Neural cell (in vitro differentiated cells): ENCODE data around the gene NPHP4. TPM values are rescaled to one million over a fixed set of nuclear protein-coding genes. Genes with fewer than 3 reads are reported as not detected.

ENCODE experiments used
- H2AFZ ChIP-seq: fragments of 200-600, 300-800 bp; sonication (generic), shearing (Covaris generic); 2 replicates; pipeline ENCODE4 v1.6.0; 2014; ENCODE audit warnings: low read depth, mild to moderate bottlenecking, antibody characterized with exemption, low read length, moderate library complexity
- H3F3A ChIP-seq: fragments of 200-600 bp; shearing (Covaris generic); 2 replicates; pipeline ENCODE4 v1.6.1; 2016; ENCODE audit warnings: mild to moderate bottlenecking, moderate library complexity, mixed read lengths, antibody characterized with exemption, low read length; ENCODE audit not compliant: insufficient read depth, poor library complexity, severe bottlenecking
- H3K27ac ChIP-seq: fragments of 200-600, 300-800 bp; sonication (generic), shearing (Covaris generic); 2 replicates; pipeline ENCODE4 v1.5.1; 2014; ENCODE audit warnings: mild to moderate bottlenecking, low read length, moderate library complexity
- H3K27me3 ChIP-seq: fragments of 300-800, 200-600 bp; sonication (generic), shearing (Covaris generic); 2 replicates; pipeline ENCODE4 v1.6.0; 2014; ENCODE audit warnings: mild to moderate bottlenecking, low read depth, low read length, moderate library complexity; ENCODE audit not compliant: insufficient read depth
- H3K36me3 ChIP-seq: fragments of 300-800, 200-600 bp; sonication (generic), shearing (Covaris generic); 2 replicates; pipeline ENCODE4 v1.5.1; 2014; ENCODE audit warnings: mild to moderate bottlenecking, antibody characterized with exemption, low read length, moderate library complexity; ENCODE audit not compliant: insufficient read depth
- H3K4me2 ChIP-seq: fragments of 300-800, 200-600 bp; sonication (generic), shearing (Covaris generic); 2 replicates; pipeline ENCODE4 v1.6.0; 2014; ENCODE audit warnings: mild to moderate bottlenecking, low read length
- H3K4me3 ChIP-seq: fragments of 300-800, 200-600 bp; sonication (generic), shearing (Covaris generic); 2 replicates; pipeline ENCODE4 v1.5.1; 2014; ENCODE audit warnings: mild to moderate bottlenecking, low read length, moderate library complexity
- H3K79me2 ChIP-seq: fragments of 200-600 bp; shearing (Covaris generic); replicated peaks from 2 replicates; pipeline ENCODE4 v1.6.0; 2014; ENCODE audit warnings: mild to moderate bottlenecking, low read length, moderate library complexity; ENCODE audit not compliant: insufficient read depth
- H3K9ac ChIP-seq: fragments of 300-800, 200-600 bp; sonication (generic), shearing (Covaris generic); 2 replicates; pipeline ENCODE4 v1.6.1; 2016; ENCODE audit warnings: mild to moderate bottlenecking, low read length, mixed read lengths
- H3K9me2 ChIP-seq: fragments of 200-600 bp; shearing (Covaris generic); 2 replicates; pipeline ENCODE4 v1.6.1; 2016; ENCODE audit warnings: mild to moderate bottlenecking, low read length, mixed read lengths; ENCODE audit not compliant: insufficient read depth
- H3K9me3 ChIP-seq: fragments of 200-600, 300-800 bp; sonication (generic), shearing (Covaris generic); 2 replicates; pipeline ENCODE4 v1.6.1; 2016; ENCODE audit warnings: mild to moderate bottlenecking, mixed run types, low read length, moderate library complexity, mixed read lengths
- H4K20me1 ChIP-seq: fragments of 200-600 bp; shearing (Covaris generic); 2 replicates; pipeline ENCODE4 v1.6.1; 2016; ENCODE audit warnings: mild to moderate bottlenecking, mixed run types; ENCODE audit not compliant: insufficient read depth
- EP300 ChIP-seq: fragments of 450-650 bp; conservative IDR thresholded peaks from 2 replicates; pipeline ENCODE4 v1.6.1; 2014; ENCODE audit warnings: antibody characterized with exemption, mild to moderate bottlenecking, moderate library complexity; ENCODE audit not compliant: poor library complexity, severe bottlenecking
- EZH2 ChIP-seq: fragments of 200-600, 300-800 bp; shearing (Covaris generic), sonication (generic); IDR thresholded peaks from 2 replicates; pipeline ENCODE4 v1.6.1; 2014; ENCODE audit warnings: antibody characterized with exemption, low read length, borderline replicate concordance, mild to moderate bottlenecking; ENCODE audit not compliant: insufficient read depth, poor library complexity, severe bottlenecking
- MXI1 ChIP-seq: fragments of 450-650 bp; conservative IDR thresholded peaks from 2 replicates; pipeline ENCODE4 v1.6.1; 2014; ENCODE audit warnings: antibody characterized with exemption, mild to moderate bottlenecking; ENCODE audit not compliant: poor library complexity, severe bottlenecking
- POLR2AphosphoS5 ChIP-seq: IDR thresholded peaks from 2 replicates; pipeline ENCODE4 v1.6.1; 2012
- RAD21 ChIP-seq: fragments of 450-650 bp; conservative IDR thresholded peaks from 2 replicates; pipeline ENCODE4 v1.6.1; 2014; ENCODE audit warnings: antibody characterized with exemption, mild to moderate bottlenecking, moderate library complexity
- SMC3 ChIP-seq: fragments of 450-650 bp; conservative IDR thresholded peaks from 2 replicates; pipeline ENCODE4 v1.6.1; 2014; ENCODE audit warnings: antibody characterized with exemption, mild to moderate bottlenecking, moderate library complexity; ENCODE audit not compliant: poor library complexity
- TAF1 ChIP-seq: IDR thresholded peaks from 2 replicates; pipeline ENCODE4 v1.6.1; 2012; ENCODE audit warnings: low read depth
- polyA plus RNA-seq: library from polyadenylated mRNA; depleted of rRNA; stranded (reverse); fragments of >200 nt; gene quantifications from 2 replicates; pipeline ENCODE4 v1.2.3, GENCODE V29; 2014
- TF ChIP-seq, protein P1 (sequence below): fragments of 450-650 bp; IDR thresholded peaks from 2 replicates; pipeline ENCODE4 v1.5.1; 2014; ENCODE audit warnings: antibody characterized with exemption, mild to moderate bottlenecking, moderate library complexity; ENCODE audit not compliant: poor library complexity, severe bottlenecking
- TF ChIP-seq, protein P2 (sequence below): IDR thresholded peaks from 2 replicates; pipeline ENCODE4 v1.6.1; 2012; ENCODE audit warnings: borderline replicate concordance

Gene NPHP4
- polyA plus RNA-seq, 1 donor from 2014 or later, result 17.1 TPM

DNA sequence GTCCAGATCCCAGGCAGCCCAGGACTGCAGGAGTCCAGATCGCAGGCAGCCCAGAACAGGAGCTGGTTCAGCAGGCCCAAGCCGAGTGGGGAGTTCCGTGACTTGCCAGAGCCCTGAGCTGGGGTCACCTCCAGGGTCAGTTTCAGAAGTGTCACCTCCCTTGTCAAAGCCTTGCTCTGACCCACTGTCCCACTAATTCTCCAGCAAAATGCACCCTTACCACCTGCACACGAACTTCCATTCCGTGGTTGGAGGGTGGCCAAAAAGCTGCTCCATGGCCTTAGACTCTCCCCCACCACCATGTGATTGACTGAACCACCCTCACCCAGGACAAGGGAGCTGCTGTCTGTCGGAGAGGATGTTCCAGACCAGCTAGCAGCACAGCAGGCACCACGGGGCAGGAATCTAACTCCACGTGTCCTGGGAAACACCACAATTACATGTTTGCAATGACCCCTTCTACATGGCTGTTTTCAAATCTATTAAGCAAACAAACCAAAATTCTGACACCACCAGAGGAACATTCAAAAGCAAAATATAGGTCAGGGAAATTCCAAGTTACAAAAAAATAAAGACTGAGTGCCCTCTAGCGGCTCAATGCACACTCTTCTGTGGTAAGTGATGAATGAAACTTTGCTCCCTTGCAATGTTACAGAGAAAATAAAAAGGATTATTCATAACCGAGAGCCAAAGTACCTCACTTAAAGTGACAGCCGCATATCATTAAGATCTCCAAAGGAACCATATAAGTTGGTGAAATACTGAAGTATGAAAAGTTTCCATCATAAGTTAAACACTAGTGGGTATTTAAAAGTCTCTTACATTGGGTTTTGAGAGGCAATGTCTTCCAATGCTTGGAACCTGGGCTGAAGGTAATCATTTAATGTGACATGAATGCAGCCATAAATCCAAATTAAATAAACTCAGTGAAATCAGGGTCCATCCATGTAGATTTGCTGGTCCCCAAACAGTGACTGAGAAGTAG, 76.3 kb downstream of the NPHP4 start:
- TF ChIP-seq POLR2AphosphoS5, result no peak
- TF ChIP-seq SMC3, result peak; percentile 87
- TF ChIP-seq, protein P1, sequence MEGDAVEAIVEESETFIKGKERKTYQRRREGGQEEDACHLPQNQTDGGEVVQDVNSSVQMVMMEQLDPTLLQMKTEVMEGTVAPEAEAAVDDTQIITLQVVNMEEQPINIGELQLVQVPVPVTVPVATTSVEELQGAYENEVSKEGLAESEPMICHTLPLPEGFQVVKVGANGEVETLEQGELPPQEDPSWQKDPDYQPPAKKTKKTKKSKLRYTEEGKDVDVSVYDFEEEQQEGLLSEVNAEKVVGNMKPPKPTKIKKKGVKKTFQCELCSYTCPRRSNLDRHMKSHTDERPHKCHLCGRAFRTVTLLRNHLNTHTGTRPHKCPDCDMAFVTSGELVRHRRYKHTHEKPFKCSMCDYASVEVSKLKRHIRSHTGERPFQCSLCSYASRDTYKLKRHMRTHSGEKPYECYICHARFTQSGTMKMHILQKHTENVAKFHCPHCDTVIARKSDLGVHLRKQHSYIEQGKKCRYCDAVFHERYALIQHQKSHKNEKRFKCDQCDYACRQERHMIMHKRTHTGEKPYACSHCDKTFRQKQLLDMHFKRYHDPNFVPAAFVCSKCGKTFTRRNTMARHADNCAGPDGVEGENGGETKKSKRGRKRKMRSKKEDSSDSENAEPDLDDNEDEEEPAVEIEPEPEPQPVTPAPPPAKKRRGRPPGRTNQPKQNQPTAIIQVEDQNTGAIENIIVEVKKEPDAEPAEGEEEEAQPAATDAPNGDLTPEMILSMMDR, result peak; percentile 91
- TF ChIP-seq EP300, result no peak
- peak; percentile 87 for TF ChIP-seq RAD21
- no peaks in the 10 kb centered on the region for H3K9me3 ChIP-seq
- H3K4me2 ChIP-seq, result no peak overlapping the region
- no peaks in the 10 kb centered on the region for H3K9me2 ChIP-seq
- no peaks in the 10 kb centered on the region for H3F3A ChIP-seq
- H3K4me3 ChIP-seq, result no peak overlapping the region
- H3K36me3 ChIP-seq, result no peaks in the 10 kb centered on the region
- no peaks in the 10 kb centered on the region for H3K79me2 ChIP-seq
- H3K27ac ChIP-seq, result no peak overlapping the region
- no peaks in the 10 kb centered on the region for H3K27me3 ChIP-seq
- no peaks in the 10 kb centered on the region for H4K20me1 ChIP-seq
- no peak overlapping the region for H2AFZ ChIP-seq
- H3K9ac ChIP-seq, result no peak overlapping the region

DNA sequence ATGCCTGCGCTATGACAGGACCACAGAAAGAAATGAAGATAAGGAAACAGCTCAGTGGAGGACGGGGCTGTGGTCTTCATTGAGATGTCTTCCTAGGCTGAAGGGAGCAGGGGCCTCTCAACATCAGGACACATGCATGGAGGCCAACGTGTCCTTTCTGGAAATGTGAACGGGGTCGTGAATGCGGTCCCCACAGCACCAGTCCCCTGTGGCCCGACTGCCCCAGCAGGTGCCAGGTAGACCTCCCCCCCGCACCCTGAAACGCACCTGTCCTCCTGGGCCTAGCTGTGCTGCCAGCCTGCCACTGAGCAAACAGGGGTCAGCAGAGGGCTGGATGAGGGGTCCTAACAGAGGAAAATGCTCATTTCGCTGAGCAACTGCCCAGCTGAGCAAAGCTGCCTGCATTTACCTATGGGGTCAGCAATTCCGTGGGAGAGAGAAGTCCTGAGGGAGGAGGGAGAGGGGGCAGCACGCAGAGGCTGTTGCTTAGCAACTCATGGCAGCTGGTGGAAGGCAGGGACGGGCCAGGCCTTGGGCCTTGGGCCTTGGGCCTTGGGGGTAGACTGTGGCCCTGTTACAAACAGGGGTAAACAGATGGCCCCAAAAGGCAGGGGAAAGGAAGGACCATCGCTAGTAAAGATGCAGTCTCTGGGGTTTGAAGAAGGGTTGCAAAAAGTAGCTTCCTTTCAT, 77.4 kb downstream of the NPHP4 start:
- Histone ChIP-seq H3K9me2 (no peaks in the 10 kb centered on the region), H3F3A (no peaks in the 10 kb centered on the region), H2AFZ (no peak overlapping the region), H3K9me3 (no peaks in the 10 kb centered on the region), H3K36me3 (no peaks in the 10 kb centered on the region), H3K4me3 (no peak overlapping the region), H3K4me2 (no peak overlapping the region), H4K20me1 (no peaks in the 10 kb centered on the region), H3K27me3 (no peaks in the 10 kb centered on the region), H3K9ac (no peak overlapping the region), H3K79me2 (no peaks in the 10 kb centered on the region), H3K27ac (no peak overlapping the region)
- no peak for TF ChIP-seq SMC3
- TF ChIP-seq, protein P2, sequence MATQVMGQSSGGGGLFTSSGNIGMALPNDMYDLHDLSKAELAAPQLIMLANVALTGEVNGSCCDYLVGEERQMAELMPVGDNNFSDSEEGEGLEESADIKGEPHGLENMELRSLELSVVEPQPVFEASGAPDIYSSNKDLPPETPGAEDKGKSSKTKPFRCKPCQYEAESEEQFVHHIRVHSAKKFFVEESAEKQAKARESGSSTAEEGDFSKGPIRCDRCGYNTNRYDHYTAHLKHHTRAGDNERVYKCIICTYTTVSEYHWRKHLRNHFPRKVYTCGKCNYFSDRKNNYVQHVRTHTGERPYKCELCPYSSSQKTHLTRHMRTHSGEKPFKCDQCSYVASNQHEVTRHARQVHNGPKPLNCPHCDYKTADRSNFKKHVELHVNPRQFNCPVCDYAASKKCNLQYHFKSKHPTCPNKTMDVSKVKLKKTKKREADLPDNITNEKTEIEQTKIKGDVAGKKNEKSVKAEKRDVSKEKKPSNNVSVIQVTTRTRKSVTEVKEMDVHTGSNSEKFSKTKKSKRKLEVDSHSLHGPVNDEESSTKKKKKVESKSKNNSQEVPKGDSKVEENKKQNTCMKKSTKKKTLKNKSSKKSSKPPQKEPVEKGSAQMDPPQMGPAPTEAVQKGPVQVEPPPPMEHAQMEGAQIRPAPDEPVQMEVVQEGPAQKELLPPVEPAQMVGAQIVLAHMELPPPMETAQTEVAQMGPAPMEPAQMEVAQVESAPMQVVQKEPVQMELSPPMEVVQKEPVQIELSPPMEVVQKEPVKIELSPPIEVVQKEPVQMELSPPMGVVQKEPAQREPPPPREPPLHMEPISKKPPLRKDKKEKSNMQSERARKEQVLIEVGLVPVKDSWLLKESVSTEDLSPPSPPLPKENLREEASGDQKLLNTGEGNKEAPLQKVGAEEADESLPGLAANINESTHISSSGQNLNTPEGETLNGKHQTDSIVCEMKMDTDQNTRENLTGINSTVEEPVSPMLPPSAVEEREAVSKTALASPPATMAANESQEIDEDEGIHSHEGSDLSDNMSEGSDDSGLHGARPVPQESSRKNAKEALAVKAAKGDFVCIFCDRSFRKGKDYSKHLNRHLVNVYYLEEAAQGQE, result no peak
- no peak for TF ChIP-seq EP300
- TF ChIP-seq EZH2, result no peak
- TF ChIP-seq, protein P1, result no peak
- TF ChIP-seq TAF1, result no peak
- no peak for TF ChIP-seq MXI1
- no peak for TF ChIP-seq RAD21
- no peak for TF ChIP-seq POLR2AphosphoS5
